ENCODE measurements around the gene RPF1.

- no peak for TF ChIP-seq CTCF (IDR thresholded peaks at IDR 0.05; ENCODE audit: poor library complexity, severe bottlenecking)
- no peak for TF ChIP-seq EP300 (conservative IDR thresholded peaks at IDR 0.05; ENCODE audit: poor library complexity, severe bottlenecking)
Measured at GRCh38 chr1:84489766-84490165, 10.7 kb downstream of the RPF1 start.

Data from neural cell (in vitro differentiated cells).